ENCODE results near the gene PSEN2. TPM values are rescaled to one million over a fixed set of nuclear protein-coding genes. Genes with fewer than 3 reads are reported as not detected.

Gene PSEN2
- total and polyA plus RNA-seq, 2 donors (not counting 1 experiment from before 2014, with no cell fraction given) = 15.8 to 26.0 TPM

GRCh38 chr1:226908913-226909312 lies 38.5 kb downstream of the PSEN2 start:
- Histone ChIP-seq H2AFZ (ENCODE audit: insufficient read depth, low read depth, low read length, poor library complexity, severe bottlenecking) (no peak overlapping the region), H3K27me3 (replicated peaks in 1 of 4; ENCODE audit: control extremely low read depth in 1 of 4, control insufficient read depth in 3 of 4, insufficient read depth in 4 of 4, low read length in 3 of 4) (no peaks in the 10 kb centered on the region), H3K4me1 (ENCODE audit: control insufficient read depth in 2 of 2, insufficient read depth in 2 of 2, low read length in 2 of 2) (peaks cover 0 to 3% of the 10 kb centered on the region in 2 donors), H3K4me3 (ENCODE audit: control extremely low read depth in 1 of 5, extremely low read depth in 1 of 5, insufficient read depth in 1 of 5, low read depth in 2 of 5, low read length in 4 of 5) (no peak overlapping the region), H3K4me2 (replicated peaks; ENCODE audit: low read depth, low read length, poor library complexity, severe bottlenecking) (no peak overlapping the region), H4K20me1 (ENCODE audit: control insufficient read depth, insufficient read depth, low read length, poor library complexity, severe bottlenecking) (no peaks in the 10 kb centered on the region), H3K27ac (ENCODE audit: low read length in 2 of 2) (no peak overlapping the region), H3K36me3 (replicated peaks in 1 of 2; ENCODE audit: control extremely low read depth in 1 of 2, control insufficient read depth in 1 of 2, extremely low read depth in 1 of 2, insufficient read depth in 2 of 2, low read length in 1 of 2) (no peaks in the 10 kb centered on the region), H3K9ac (ENCODE audit: low read length) (no peak overlapping the region), H3K9me3 (ENCODE audit: control extremely low read depth in 1 of 3, control insufficient read depth in 2 of 3, insufficient read depth in 1 of 3, low read length in 2 of 3) (no peaks in the 10 kb centered on the region), H3K79me2 (ENCODE audit: control insufficient read depth, insufficient read depth, low read length) (no peaks in the 10 kb centered on the region)
- no peak for TF ChIP-seq EZH2 (IDR thresholded peaks at IDR 0.05; ENCODE audit: borderline replicate concordance, insufficient read depth, low read depth, low read length, poor library complexity, severe bottlenecking)
- TF ChIP-seq, protein P1, sequence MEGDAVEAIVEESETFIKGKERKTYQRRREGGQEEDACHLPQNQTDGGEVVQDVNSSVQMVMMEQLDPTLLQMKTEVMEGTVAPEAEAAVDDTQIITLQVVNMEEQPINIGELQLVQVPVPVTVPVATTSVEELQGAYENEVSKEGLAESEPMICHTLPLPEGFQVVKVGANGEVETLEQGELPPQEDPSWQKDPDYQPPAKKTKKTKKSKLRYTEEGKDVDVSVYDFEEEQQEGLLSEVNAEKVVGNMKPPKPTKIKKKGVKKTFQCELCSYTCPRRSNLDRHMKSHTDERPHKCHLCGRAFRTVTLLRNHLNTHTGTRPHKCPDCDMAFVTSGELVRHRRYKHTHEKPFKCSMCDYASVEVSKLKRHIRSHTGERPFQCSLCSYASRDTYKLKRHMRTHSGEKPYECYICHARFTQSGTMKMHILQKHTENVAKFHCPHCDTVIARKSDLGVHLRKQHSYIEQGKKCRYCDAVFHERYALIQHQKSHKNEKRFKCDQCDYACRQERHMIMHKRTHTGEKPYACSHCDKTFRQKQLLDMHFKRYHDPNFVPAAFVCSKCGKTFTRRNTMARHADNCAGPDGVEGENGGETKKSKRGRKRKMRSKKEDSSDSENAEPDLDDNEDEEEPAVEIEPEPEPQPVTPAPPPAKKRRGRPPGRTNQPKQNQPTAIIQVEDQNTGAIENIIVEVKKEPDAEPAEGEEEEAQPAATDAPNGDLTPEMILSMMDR (IDR thresholded peaks at IDR 0.05) = no peak
- no CpG with 5 or more reads among the region's 1 CpG for whole genome bisulfite sequencing (ENCODE audit: insufficient coverage)
- Mint-ChIP-seq H3K27me3 (no peaks in the 10 kb centered on the region), H3K27ac (no peak overlapping the region), H3K4me3 (no peak overlapping the region), H3K9me3 (ENCODE audit: insufficient read depth) (no peaks in the 10 kb centered on the region), H3K4me1 (peaks cover 2% of the 10 kb centered on the region)
- DNase-seq = no peak
- ChIA-PET POLR2A (no interaction called here), CTCF (no interaction called here)
- no peak for ATAC-seq (ENCODE audit: low read depth)
- intact Hi-C loops (cut with micrococcal nuclease) = no loop called here

DNA sequence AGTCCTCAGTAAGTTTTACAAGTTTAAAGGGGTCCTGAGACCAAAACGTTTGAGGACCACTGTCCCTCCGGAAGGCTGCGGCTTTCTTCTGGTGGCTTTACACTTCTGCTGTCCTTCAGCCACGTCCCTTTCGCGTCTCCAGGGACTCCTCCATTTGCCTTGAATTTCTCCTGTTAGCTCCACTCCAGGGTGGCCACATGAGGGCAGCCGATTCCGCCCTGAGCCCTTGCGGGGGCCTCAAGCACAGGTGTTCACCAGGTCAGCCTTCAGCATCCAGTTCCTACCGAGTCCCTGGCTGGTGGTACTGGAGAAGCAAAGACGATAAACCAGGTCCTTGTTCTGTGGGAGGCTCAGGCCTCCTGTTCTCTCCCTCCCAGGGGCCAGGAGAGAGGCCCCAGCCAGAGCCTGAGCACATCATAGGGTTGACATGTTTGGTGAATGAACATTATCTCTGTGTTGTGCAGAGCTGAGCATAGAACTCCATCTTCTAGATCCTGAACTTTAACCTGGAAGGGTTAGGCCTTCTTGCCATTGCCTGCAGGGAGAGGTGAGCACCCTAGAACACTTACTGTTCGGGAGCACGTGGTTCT lies 42.3 kb downstream of the PSEN2 start:
- intact Hi-C loops (cut with micrococcal nuclease) = no loop called here
- Histone ChIP-seq H2AFZ (ENCODE audit: insufficient read depth, low read depth, low read length, poor library complexity, severe bottlenecking) (peak overlapping the region; percentile 47), H3K36me3 (replicated peaks in 1 of 2; ENCODE audit: control extremely low read depth in 1 of 2, control insufficient read depth in 1 of 2, extremely low read depth in 1 of 2, insufficient read depth in 2 of 2, low read length in 1 of 2) (no peaks in the 10 kb centered on the region), H3K27me3 (replicated peaks in 1 of 4; ENCODE audit: control extremely low read depth in 1 of 4, control insufficient read depth in 3 of 4, insufficient read depth in 4 of 4, low read length in 3 of 4) (no peaks in the 10 kb centered on the region), H3K9me3 (ENCODE audit: control extremely low read depth in 1 of 3, control insufficient read depth in 2 of 3, insufficient read depth in 1 of 3, low read length in 2 of 3) (no peaks in the 10 kb centered on the region), H4K20me1 (ENCODE audit: control insufficient read depth, insufficient read depth, low read length, poor library complexity, severe bottlenecking) (no peaks in the 10 kb centered on the region), H3K4me2 (replicated peaks; ENCODE audit: low read depth, low read length, poor library complexity, severe bottlenecking) (no peak overlapping the region), H3K79me2 (ENCODE audit: control insufficient read depth, insufficient read depth, low read length) (no peaks in the 10 kb centered on the region), H3K27ac (ENCODE audit: low read length in 2 of 2) (no peak overlapping the region), H3K4me1 (ENCODE audit: control insufficient read depth in 2 of 2, insufficient read depth in 2 of 2, low read length in 2 of 2) (peaks cover 0 to 3% of the 10 kb centered on the region in 2 donors), H3K4me3 (ENCODE audit: control extremely low read depth in 1 of 5, extremely low read depth in 1 of 5, insufficient read depth in 1 of 5, low read depth in 2 of 5, low read length in 4 of 5) (no peak overlapping the region), H3K9ac (ENCODE audit: low read length) (no peak overlapping the region)
- TF ChIP-seq, protein P1 (IDR thresholded peaks at IDR 0.05) = peak; percentile 42
- no peak for TF ChIP-seq EZH2 (IDR thresholded peaks at IDR 0.05; ENCODE audit: borderline replicate concordance, insufficient read depth, low read depth, low read length, poor library complexity, severe bottlenecking)
- H3K4me3 Mint-ChIP-seq = no peak overlapping the region
- peak; percentile 73 for ATAC-seq (ENCODE audit: low read depth)
- H3K9me3 Mint-ChIP-seq (ENCODE audit: insufficient read depth) = no peaks in the 10 kb centered on the region
- peaks cover 2% of the 10 kb centered on the region for H3K4me1 Mint-ChIP-seq
- ChIA-PET POLR2A (no interaction called here), CTCF (interaction anchor here (0.6 to 1.6 kb wide), 13 partner anchors 9 to 871 kb away, joined by 3 to 6 read pairs (median 4); partner anchors contain the start of genes COQ8A and ZNF678)
- DNase-seq = peak; percentile 60
- H3K27me3 Mint-ChIP-seq = no peaks in the 10 kb centered on the region
- H3K27ac Mint-ChIP-seq = no peak overlapping the region
- 37% methylated on average over 12 of the region's 13 CpGs for WGBS (ENCODE audit: insufficient coverage)

Measured in B cell (primary cell).